Muscle of leg (tissue), 11 donors: Measurements from ENCODE around the gene CHTF8. TPM values are rescaled to one million over a fixed set of nuclear protein-coding genes. Genes with fewer than 3 reads are reported as not detected.

ENCODE experiments used
- DNase-seq: peaks from one replicate; pipeline ENCODE4 v3.0.0; 2013
- H3K27ac ChIP-seq: one replicate; pipeline ENCODE4 v1.5.1; 2013; ENCODE audit warnings: mild to moderate bottlenecking, low read length, control low read depth
- H3K27me3 ChIP-seq: one replicate; pipeline ENCODE4 v1.6.1; 2013; ENCODE audit warnings: low read length; ENCODE audit not compliant: control insufficient read depth, insufficient read depth
- H3K36me3 ChIP-seq: one replicate; pipeline ENCODE4 v1.6.1; 2013; ENCODE audit warnings: low read length; ENCODE audit not compliant: control insufficient read depth, insufficient read depth
- H3K4me1 ChIP-seq: one replicate; pipeline ENCODE4 v1.6.1; 2013; ENCODE audit warnings: low read length; ENCODE audit not compliant: control insufficient read depth, insufficient read depth
- H3K4me3 ChIP-seq: one replicate; pipeline ENCODE4 v1.5.1; 2013; ENCODE audit warnings: low read length, control low read depth
- H3K9me3 ChIP-seq: replicated peaks from 2 replicates; pipeline ENCODE4 v1.6.1; 2013; ENCODE audit warnings: low read depth, low read length; ENCODE audit not compliant: control insufficient read depth
- WGBS: methylation state at CpG from one replicate; pipeline ENCODE4 v1.1.5; 2013; ENCODE audit warnings: missing lambda C conversion rate; ENCODE audit not compliant: insufficient coverage; 5-methylcytosine and 5-hydroxymethylcytosine counted together
- polyA plus RNA-seq, 8 donors: library from polyadenylated mRNA; unstranded; fragments of 120-200 nt; gene quantifications; one replicate each; pipeline versions ENCODE4 v1.2.1 to v1.2.3, GENCODE V29; 2013; ENCODE audit warnings: inconsistent platforms in 1 of 8, low replicate concordance in 1 of 8; ENCODE audit not compliant: insufficient read length in 8 of 8, insufficient read depth in 1 of 8
- total RNA-seq: library from RNA; stranded (reverse); fragments of 120-200 nt; gene quantifications from one replicate; pipeline ENCODE4 v1.2.4, GENCODE V29; 2013

Gene CHTF8
- total and polyA plus RNA-seq, 9 donors: 27.1 to 83.2 (median 67.3) TPM

- 20% methylated on average over 1 of the region's 1 CpG for WGBS
- H3K4me3 ChIP-seq: no peak overlapping the region
- H3K27me3 ChIP-seq: no peaks in the 10 kb centered on the region
- peaks cover 74% of the 10 kb centered on the region for H3K36me3 ChIP-seq
- no peaks in the 10 kb centered on the region for H3K9me3 ChIP-seq
- peaks cover 7% of the 10 kb centered on the region for H3K4me1 ChIP-seq
- H3K27ac ChIP-seq: no peak overlapping the region
- DNase-seq: no peak
Observed at GRCh38 chr16:69115837-69116236, 16.6 kb downstream of the CHTF8 start.

- no peak overlapping the region for H3K4me3 ChIP-seq
- no peak overlapping the region for H3K27ac ChIP-seq
- WGBS: 97% methylated on average over 5 of the region's 5 CpGs
- peaks cover 7% of the 10 kb centered on the region for H3K4me1 ChIP-seq
- no peak for DNase-seq
- peaks cover 70% of the 10 kb centered on the region for H3K36me3 ChIP-seq
- H3K27me3 ChIP-seq: no peaks in the 10 kb centered on the region
- H3K9me3 ChIP-seq: no peaks in the 10 kb centered on the region
Observed at GRCh38 chr16:69115361-69115760, 17.0 kb downstream of the CHTF8 start.

GRCh38 chr16:69114976-69115355 is 17.4 kb downstream of the CHTF8 start:
- no peak overlapping the region for H3K4me3 ChIP-seq
- H3K27ac ChIP-seq: no peak overlapping the region
- 97% methylated on average over 6 of the region's 6 CpGs for WGBS
- H3K9me3 ChIP-seq: no peaks in the 10 kb centered on the region
- peaks cover 66% of the 10 kb centered on the region for H3K36me3 ChIP-seq
- DNase-seq: no peak
- peaks cover 7% of the 10 kb centered on the region for H3K4me1 ChIP-seq
- no peaks in the 10 kb centered on the region for H3K27me3 ChIP-seq

- H3K9me3 ChIP-seq: no peaks in the 10 kb centered on the region
- H3K4me1 ChIP-seq: peaks cover 7% of the 10 kb centered on the region
- no peak overlapping the region for H3K27ac ChIP-seq
- no peak for DNase-seq
- H3K27me3 ChIP-seq: peaks cover 3% of the 10 kb centered on the region
- H3K36me3 ChIP-seq: peaks cover 66% of the 10 kb centered on the region
- H3K4me3 ChIP-seq: no peak overlapping the region
- 95% methylated on average over 25 of the region's 25 CpGs for WGBS
Observed at GRCh38 chr16:69114346-69114975, 17.9 kb downstream of the CHTF8 start.

- Histone ChIP-seq H3K4me3 (no peak overlapping the region), H3K9me3 (no peaks in the 10 kb centered on the region), H3K27ac (no peak overlapping the region), H3K4me1 (peaks cover 9% of the 10 kb centered on the region), H3K27me3 (peaks cover 16% of the 10 kb centered on the region), H3K36me3 (peaks cover 58% of the 10 kb centered on the region)
- DNase-seq: no peak
- 91% methylated on average over 5 of the region's 7 CpGs for WGBS
Observed at GRCh38 chr16:69113216-69113615, 19.2 kb downstream of the CHTF8 start.

- Histone ChIP-seq H3K4me3 (no peak overlapping the region), H3K27me3 (peaks cover 23% of the 10 kb centered on the region), H3K36me3 (peaks cover 51% of the 10 kb centered on the region), H3K9me3 (no peaks in the 10 kb centered on the region), H3K27ac (no peak overlapping the region), H3K4me1 (peaks cover 16% of the 10 kb centered on the region)
- peak; percentile 32 for DNase-seq
- 43% methylated on average over 6 of the region's 6 CpGs for WGBS
Observed at GRCh38 chr16:69112285-69113129, 19.9 kb downstream of the CHTF8 start.

GRCh38 chr16:69111876-69112230 is 20.5 kb downstream of the CHTF8 start:
- Histone ChIP-seq H3K4me1 (peaks cover 17% of the 10 kb centered on the region), H3K27ac (no peak overlapping the region), H3K4me3 (no peak overlapping the region), H3K9me3 (no peaks in the 10 kb centered on the region), H3K27me3 (peaks cover 29% of the 10 kb centered on the region), H3K36me3 (peaks cover 47% of the 10 kb centered on the region)
- WGBS: 93% methylated on average over 3 of the region's 5 CpGs
- no peak for DNase-seq

- Histone ChIP-seq H3K4me1 (peaks cover 18% of the 10 kb centered on the region), H3K36me3 (peaks cover 42% of the 10 kb centered on the region), H3K4me3 (no peak overlapping the region), H3K9me3 (no peaks in the 10 kb centered on the region), H3K27ac (no peak overlapping the region), H3K27me3 (peaks cover 34% of the 10 kb centered on the region)
- DNase-seq: no peak
- WGBS: 85% methylated on average over 4 of the region's 6 CpGs
Observed at GRCh38 chr16:69111216-69111875, 21.0 kb downstream of the CHTF8 start.

- Histone ChIP-seq H3K9me3 (no peaks in the 10 kb centered on the region), H3K27ac (no peak overlapping the region), H3K36me3 (peaks cover 32% of the 10 kb centered on the region), H3K4me3 (no peak overlapping the region), H3K4me1 (peaks cover 23% of the 10 kb centered on the region), H3K27me3 (peaks cover 40% of the 10 kb centered on the region)
- no peak for DNase-seq
- WGBS: 91% methylated on average over 4 of the region's 7 CpGs
Observed at GRCh38 chr16:69110406-69110805, 22.0 kb downstream of the CHTF8 start.
